Endodermal cell (in vitro differentiated cells): ENCODE results near the gene DOCK2. TPM values are rescaled to one million over a fixed set of nuclear protein-coding genes. Genes with fewer than 3 reads are reported as not detected.

Source experiments
- DNase-seq: peaks from one replicate; pipeline ENCODE4 v3.0.0-alpha.2; 2017
- H3K27ac ChIP-seq: 2 replicates; pipeline ENCODE4 v1.5.1; 2013; ENCODE audit warnings: mild to moderate bottlenecking, low read depth, low read length, moderate library complexity
- H3K27me3 ChIP-seq: 2 replicates; pipeline ENCODE4 v1.6.1; 2013; ENCODE audit warnings: mild to moderate bottlenecking, low read length, moderate library complexity; ENCODE audit not compliant: insufficient read depth, control insufficient read depth, poor library complexity, severe bottlenecking
- H3K36me3 ChIP-seq: 2 replicates; pipeline ENCODE4 v1.7.0; 2013; ENCODE audit warnings: mild to moderate bottlenecking, low read length, moderate library complexity; ENCODE audit not compliant: control insufficient read depth, insufficient read depth
- H3K4me1 ChIP-seq: one replicate; pipeline ENCODE4 v1.7.0; 2013; ENCODE audit warnings: low read length; ENCODE audit not compliant: control insufficient read depth, insufficient read depth
- H3K4me3 ChIP-seq: 2 replicates; pipeline ENCODE4 v1.5.1; 2013; ENCODE audit warnings: mild to moderate bottlenecking, low read length, moderate library complexity
- H3K9ac ChIP-seq: 2 replicates; pipeline ENCODE4 v1.6.1; 2013; ENCODE audit warnings: mild to moderate bottlenecking, low read length, moderate library complexity; ENCODE audit not compliant: poor library complexity, severe bottlenecking; ENCODE audit errors: extremely low read depth
- H3K9me3 ChIP-seq: 2 replicates; pipeline ENCODE4 v1.6.1; 2013; ENCODE audit warnings: mild to moderate bottlenecking, low read length, moderate library complexity; ENCODE audit not compliant: control insufficient read depth
- H3K27ac Mint-ChIP-seq: 2 replicates; pipeline ENCODE4 v1.8.0; 2020; ENCODE audit warnings: mixed read lengths
- H3K27me3 Mint-ChIP-seq: 2 replicates; pipeline ENCODE4 v1.8.0; 2021; ENCODE audit warnings: mild to moderate bottlenecking, mixed read lengths; ENCODE audit not compliant: insufficient read depth
- H3K36me3 Mint-ChIP-seq: 2 replicates; pipeline ENCODE4 v1.8.0; 2020; ENCODE audit warnings: low read depth, mixed read lengths
- H3K4me1 Mint-ChIP-seq: 2 replicates; pipeline ENCODE4 v1.8.0; 2020; ENCODE audit warnings: mixed read lengths
- H3K4me3 Mint-ChIP-seq: 2 replicates; pipeline ENCODE4 v1.8.0; 2020; ENCODE audit warnings: mild to moderate bottlenecking, moderate library complexity, mixed read lengths
- H3K9me3 Mint-ChIP-seq: 2 replicates; pipeline ENCODE4 v1.8.0; 2020; ENCODE audit warnings: mild to moderate bottlenecking, mixed read lengths
- CTCF ChIP-seq: fragments of 200-600 bp; sonication (generic); conservative IDR thresholded peaks from 2 replicates; pipeline ENCODE4 v1.5.0; 2021; ENCODE audit warnings: antibody characterized with exemption, mild to moderate bottlenecking
- WGBS, 2 experiments: methylation state at CpG; one replicate each; pipeline versions ENCODE4 v1.1.5 to v1.1.7; 2013; ENCODE audit warnings: missing lambda C conversion rate in 2 of 2, mixed read lengths in 1 of 2; ENCODE audit not compliant: insufficient coverage in 1 of 2, insufficient read length in 1 of 2; 5-methylcytosine and 5-hydroxymethylcytosine counted together
- total RNA-seq, 2 donors: library from RNA; stranded (reverse); fragmentation: NEBNext Ultra II Directional in 1 of 2; extraction: Animal tissue kit (Norgen Biotek cat#: 25700) in 1 of 2; gene quantifications; 2 replicates in 1 of 2; 3 replicates in 1 of 2; pipeline ENCODE4 v1.2.1, GENCODE V29; 2021

Gene DOCK2
- total RNA-seq, 2 donors from 2014 or later, result 2.6 to 3.9 TPM

- peaks cover 2% of the 10 kb centered on the region for H3K9me3 Mint-ChIP-seq
- WGBS, 2 experiments, result 82 to 100% methylated on average over 3 of the region's 3 CpGs
Measured at GRCh38 chr5:169735913-169736312, 98.8 kb downstream of the DOCK2 start.

GRCh38 chr5:169736653-169737052, 99.6 kb downstream of the DOCK2 start:
- Histone ChIP-seq H3K36me3 (no peaks in the 10 kb centered on the region), H3K27me3 (no peaks in the 10 kb centered on the region), H3K27ac (no peak overlapping the region), H3K4me1 (no peaks in the 10 kb centered on the region), H3K4me3 (no peak overlapping the region), H3K9ac (no peak overlapping the region), H3K9me3 (no peaks in the 10 kb centered on the region)
- no peak for DNase-seq
- H3K27me3 Mint-ChIP-seq, result no peaks in the 10 kb centered on the region
- TF ChIP-seq CTCF, result no peak
- H3K4me1 Mint-ChIP-seq, result no peaks in the 10 kb centered on the region
- WGBS, 2 experiments, result 90 to 93% methylated on average over 2 of the region's 2 CpGs
- no peak overlapping the region for H3K27ac Mint-ChIP-seq
- peaks cover 2% of the 10 kb centered on the region for H3K9me3 Mint-ChIP-seq
- no peak overlapping the region for H3K4me3 Mint-ChIP-seq
- H3K36me3 Mint-ChIP-seq, result no peaks in the 10 kb centered on the region

More at GRCh38 chr5:169735913-169736312, 98.8 kb downstream of the DOCK2 start:
- TF ChIP-seq CTCF, result no peak
- Histone ChIP-seq H3K27ac (no peak overlapping the region), H3K4me3 (no peak overlapping the region), H3K4me1 (no peaks in the 10 kb centered on the region), H3K36me3 (no peaks in the 10 kb centered on the region), H3K9me3 (no peaks in the 10 kb centered on the region), H3K9ac (no peak overlapping the region), H3K27me3 (no peaks in the 10 kb centered on the region)
- H3K27me3 Mint-ChIP-seq, result no peaks in the 10 kb centered on the region
- DNase-seq, result no peak
- H3K27ac Mint-ChIP-seq, result no peak overlapping the region
- no peak overlapping the region for H3K4me3 Mint-ChIP-seq
- no peaks in the 10 kb centered on the region for H3K4me1 Mint-ChIP-seq
- no peaks in the 10 kb centered on the region for H3K36me3 Mint-ChIP-seq

GRCh38 chr5:169740435-169740834, 103.4 kb downstream of the DOCK2 start:
- Histone ChIP-seq H3K27me3 (no peaks in the 10 kb centered on the region), H3K9me3 (no peaks in the 10 kb centered on the region), H3K4me1 (peaks cover 3% of the 10 kb centered on the region), H3K27ac (no peak overlapping the region), H3K9ac (no peak overlapping the region), H3K4me3 (no peak overlapping the region), H3K36me3 (no peaks in the 10 kb centered on the region)
- Mint-ChIP-seq H3K27me3 (no peaks in the 10 kb centered on the region), H3K27ac (no peak overlapping the region), H3K36me3 (no peaks in the 10 kb centered on the region), H3K4me3 (no peak overlapping the region), H3K4me1 (peaks cover 10% of the 10 kb centered on the region), H3K9me3 (no peaks in the 10 kb centered on the region)
- 89% methylated on average over 3 of the region's 3 CpGs; no CpG with 5 or more reads in 1 of the 2 experiments for WGBS, 2 experiments
- TF ChIP-seq CTCF, result peak; percentile 60
- DNase-seq, result peak; percentile 66
